HepG2 (cell line): ENCODE data around the gene SMIM44. TPM values are rescaled to one million over a fixed set of nuclear protein-coding genes. Genes with fewer than 3 reads are reported as not detected.

Source experiments
- ATAC-seq: fragments of 200-7000 bp; cut with Tn5 transposase; 3 replicates; pipeline ENCODE4 v1.9.1; 2020; ENCODE audit warnings: mild to moderate bottlenecking, moderate library complexity
- BruUV-seq: library from RNA; stranded (reverse); fragments of 400-500 nt; replicated peaks from 2 replicates; lab custom pipeline; 2021; lab: Mats Ljungman, UMichigan
- CTCF ChIA-PET: fragments of 300-600 bp; formaldehyde crosslinking; extraction: SDS; loops from one replicate; lab custom pipeline; 2021; ENCODE audit warnings: low total read pairs, inconsistent platforms, low intra/inter-chr PET ratio; lab: Yijun Ruan, JAX
- POLR2A ChIA-PET: fragments of 350-600 bp; sonication (Branson Sonifier 250); formaldehyde crosslinking; loops from one replicate; lab custom pipeline; 2020; ENCODE audit warnings: antibody characterized with exemption, inconsistent platforms; lab: Yijun Ruan, JAX
- DNase-seq: peaks from one replicate; pipeline ENCODE4 v3.0.0-alpha.2; 2015; ENCODE audit warnings: low spot score
- FAIRE-seq: peaks from 3 replicates; lab custom pipeline; 2011; peaks lifted over from hg19 to GRCh38; lab: Jason Lieb, UNC
- H2AFZ ChIP-seq: one replicate; pipeline ENCODE4 v1.6.1; 2011; ENCODE audit warnings: low read length, inconsistent platforms
- H3K27ac ChIP-seq: fragments of 300-600 bp; 3 replicates; pipeline ENCODE4 v1.8.0; 2011; ENCODE audit warnings: mixed run types, mild to moderate bottlenecking, mixed read lengths, low read length, inconsistent platforms; ENCODE audit not compliant: insufficient read depth; ENCODE audit errors: extremely low read length
- H3K27me3 ChIP-seq, 2 experiments: fragments of 200-600 bp in 1 of 2; 2 replicates in 1 of 2; 3 replicates in 1 of 2; pipeline versions ENCODE4 v1.6.0 to v1.8.0; 2011; ENCODE audit warnings: low read length in 2 of 2, mild to moderate bottlenecking in 2 of 2, moderate library complexity in 2 of 2, inconsistent platforms in 1 of 2; ENCODE audit not compliant: insufficient read depth in 2 of 2, control insufficient read depth in 1 of 2
- H3K36me3 ChIP-seq, 2 experiments: fragments of 200-600 bp in 1 of 2; replicated peaks in 1 of 2; 2 replicates in 1 of 2; 3 replicates in 1 of 2; pipeline versions ENCODE4 v1.5.1 to v1.8.0; 2011; ENCODE audit warnings: low read length in 2 of 2, inconsistent platforms in 1 of 2; ENCODE audit not compliant: insufficient read depth in 2 of 2, control insufficient read depth in 1 of 2
- H3K4me1 ChIP-seq: 2 replicates; pipeline ENCODE4 v1.5.1; 2012; ENCODE audit warnings: low read length, inconsistent platforms; ENCODE audit not compliant: insufficient read depth
- H3K4me2 ChIP-seq: 2 replicates; pipeline ENCODE4 v1.6.0; 2011; ENCODE audit warnings: low read depth, low read length, inconsistent platforms
- H3K4me3 ChIP-seq, 3 experiments: fragments of 200-600 bp in 1 of 3; sonication (generic), shearing (Covaris generic) in 1 of 3; replicated peaks in 1 of 3; 2 replicates each; pipeline ENCODE4 v1.5.1; 2011 to 2016; ENCODE audit warnings: low read length in 3 of 3, inconsistent platforms in 2 of 3, low read depth in 2 of 3, mild to moderate bottlenecking in 2 of 3, control low read depth in 1 of 3, mixed read lengths in 1 of 3; ENCODE audit not compliant: insufficient read depth in 1 of 3
- H3K79me2 ChIP-seq: one replicate; pipeline ENCODE4 v1.6.1; 2011; ENCODE audit warnings: low read length, inconsistent platforms; ENCODE audit not compliant: insufficient read depth
- H3K9ac ChIP-seq: 2 replicates; pipeline ENCODE4 v1.6.0; 2011; ENCODE audit warnings: mild to moderate bottlenecking, low read depth, low read length, inconsistent platforms; ENCODE audit not compliant: insufficient read depth
- H3K9me3 ChIP-seq: 2 replicates; pipeline ENCODE4 v1.5.1; 2012; ENCODE audit warnings: mild to moderate bottlenecking, low read length
- H4K20me1 ChIP-seq: 2 replicates; pipeline ENCODE4 v1.6.0; 2011; ENCODE audit warnings: inconsistent platforms, mild to moderate bottlenecking, low read length, moderate library complexity; ENCODE audit not compliant: insufficient read depth
- IRF9 ChIP-seq: sonication (generic); formaldehyde crosslinking; IDR thresholded peaks from 2 replicates; pipeline ENCODE4 v1.8.0; 2022; ENCODE audit warnings: missing genetic modification reagents, mild to moderate bottlenecking, borderline replicate concordance
- SKI ChIP-seq: fragments of 450-650 bp; IDR thresholded peaks from one replicate; pipeline ENCODE4 v1.6.1; 2018; ENCODE audit warnings: mild to moderate bottlenecking; ENCODE audit not compliant: partially characterized antibody
- USF2 ChIP-seq, 2 experiments: sonication (generic) in 1 of 2; formaldehyde crosslinking in 1 of 2; IDR thresholded peaks; 2 replicates each; pipeline versions ENCODE4 v1.5.1 to v1.6.1; 2011 to 2020; ENCODE audit warnings: borderline replicate concordance in 1 of 2, low read depth in 1 of 2, low read length in 1 of 2, mild to moderate bottlenecking in 1 of 2, missing genetic modification reagents in 1 of 2, moderate library complexity in 1 of 2
- ZNF350 ChIP-seq: sonication (generic); formaldehyde crosslinking; IDR thresholded peaks from 2 replicates; pipeline ENCODE4 v1.4.0; 2020; ENCODE audit warnings: mild to moderate bottlenecking, low read depth, missing genetic modification reagents, borderline replicate concordance
- ZNF768 ChIP-seq: sonication (generic); formaldehyde crosslinking; IDR thresholded peaks from 2 replicates; pipeline ENCODE4 v1.4.0; 2020; ENCODE audit warnings: missing genetic modification reagents
- WGBS: methylation state at CpG from one replicate; pipeline ENCODE4 v1.1.6; 2017; ENCODE audit warnings: low lambda C conversion rate; 5-methylcytosine and 5-hydroxymethylcytosine counted together
- in situ Hi-C: cut with HindIII; loops from 2 replicates; pipeline ENCODE4 v1.10.0; 2017; ENCODE audit warnings: low pct_unique_long_range_greater_than_20kb; ENCODE audit not compliant: extremely low pct_ligation_motif_present
- intact Hi-C: fragments of 100-400 bp; cut with micrococcal nuclease; formaldehyde crosslinking; loops from one replicate; pipeline ENCODE4 v1.10.0; 2022; ENCODE audit not compliant: unreplicated experiment
- polyA plus RNA-seq, 8 experiments: library from polyadenylated mRNA; depleted of rRNA in 3 of 8; stranded (reverse) in 7 of 8; unstranded in 1 of 8; fragments of >200 nt; fragmentation: Illumina TruSeq in 4 of 8; extraction: Trizol in 4 of 8; gene quantifications; 2 replicates each; pipeline versions ENCODE4 v1.2.1 to v1.2.3, GENCODE V29; 2011 to 2016; ENCODE audit warnings: low read depth in 4 of 8, missing spikeins in 1 of 8, mixed read lengths in 1 of 8; ENCODE audit not compliant: insufficient read depth in 1 of 8
- total RNA-seq, 5 experiments: library from RNA; depleted of rRNA; stranded (reverse); fragments of >200 nt; fragmentation: Illumina TruSeq; extraction: Trizol; gene quantifications; 2 replicates each; pipeline ENCODE4 v1.2.3, GENCODE V29; 2016; ENCODE audit warnings: low read depth in 1 of 5

SMIM44 gene
- total and polyA plus RNA-seq, 2 of the 13 experiments (the other 11 are each of a cell fraction or from before 2014, with no cell fraction given) = not detected

GRCh38 chr19:3459965-3460582 is 23.2 kb downstream of the SMIM44 start:
- 0 out of 2 replicates have a peak, but pooled peaks cover 2% of the 10 kb centered on the region for H4K20me1 ChIP-seq
- DNase-seq (no peak), ATAC-seq (no peak), FAIRE-seq (no peak)
- WGBS = 95% methylated on average over 11 of the region's 15 CpGs
- no peaks in the 10 kb centered on the region for H3K27me3 ChIP-seq
- peaks cover 0 to 8% of the 10 kb centered on the region in 2 experiments; a peak in 2 of 5 replicates for H3K36me3 ChIP-seq
- no peak overlapping the region for H3K4me3 ChIP-seq
- H3K9me3 ChIP-seq = no peaks in the 10 kb centered on the region
- CTCF ChIA-PET = no interaction called here
- H3K4me1 ChIP-seq = 0 out of 2 replicates have a peak, but pooled peaks cover 8% of the 10 kb centered on the region
- no peak overlapping the region for H3K9ac ChIP-seq
- no peaks in the 10 kb centered on the region for H3K79me2 ChIP-seq
- POLR2A ChIA-PET = no interaction called here
- H3K4me2 ChIP-seq = no peak overlapping the region
- intact Hi-C loops = no loop called here
- peak; percentile 93 for TF ChIP-seq ZNF768
- TF ChIP-seq SKI = peak; percentile 4
- TF ChIP-seq IRF9 (CRISPR knock-in tag) = no peak
- no peak for TF ChIP-seq ZNF350 (CRISPR knock-in tag)
- no peak for TF ChIP-seq USF2 (IDR thresholded peaks at IDR 0.05; ENCODE audit: low read depth, low read length)
- no peak for TF ChIP-seq USF2 (CRISPR knock-in tag; IDR thresholded peaks at IDR 0.05; ENCODE audit: borderline replicate concordance)
- H3K27ac ChIP-seq = no peak overlapping the region
- in situ Hi-C loops = no loop called here
- BruUV-seq = no TSS peak
- H2AFZ ChIP-seq = no peak overlapping the region
